SU-DHL-6 (cell line): ENCODE data around the gene RALY.

ENCODE experiments used
- EZH2phosphoT487 ChIP-seq: fragments of 200-600 bp; sonication (generic), shearing (Covaris generic); conservative IDR thresholded peaks from 2 replicates; pipeline ENCODE4 v1.6.1; 2018; ENCODE audit warnings: mild to moderate bottlenecking, antibody characterized with exemption, low read length, moderate library complexity, mixed read lengths
- TF ChIP-seq, protein P1 (sequence below): fragments of 200-600 bp; sonication (generic); IDR thresholded peaks from one replicate; pipeline ENCODE4 v1.5.1; 2017; ENCODE audit warnings: antibody characterized with exemption, mild to moderate bottlenecking, low read length, moderate library complexity; ENCODE audit not compliant: insufficient read depth, poor library complexity, severe bottlenecking

DNA sequence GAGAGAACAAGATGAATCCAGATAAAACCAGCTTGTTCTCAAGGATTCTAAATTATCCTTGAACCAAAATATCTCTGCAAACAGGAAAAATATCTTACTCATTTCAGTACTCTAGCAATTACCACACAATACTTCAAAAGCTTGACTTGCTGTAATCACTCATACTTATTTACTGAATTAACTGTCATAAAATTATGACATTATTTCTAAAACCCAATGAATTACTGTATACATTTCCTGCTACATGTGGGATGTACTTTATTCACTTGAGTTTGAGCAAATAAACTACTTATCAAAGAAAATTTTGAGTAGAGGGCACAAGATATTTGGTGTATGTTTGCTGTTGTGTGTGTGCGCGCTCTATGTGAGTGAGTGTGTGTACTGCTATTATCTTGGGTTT, 108.6 kb downstream of the RALY start:
- TF ChIP-seq, protein P1, sequence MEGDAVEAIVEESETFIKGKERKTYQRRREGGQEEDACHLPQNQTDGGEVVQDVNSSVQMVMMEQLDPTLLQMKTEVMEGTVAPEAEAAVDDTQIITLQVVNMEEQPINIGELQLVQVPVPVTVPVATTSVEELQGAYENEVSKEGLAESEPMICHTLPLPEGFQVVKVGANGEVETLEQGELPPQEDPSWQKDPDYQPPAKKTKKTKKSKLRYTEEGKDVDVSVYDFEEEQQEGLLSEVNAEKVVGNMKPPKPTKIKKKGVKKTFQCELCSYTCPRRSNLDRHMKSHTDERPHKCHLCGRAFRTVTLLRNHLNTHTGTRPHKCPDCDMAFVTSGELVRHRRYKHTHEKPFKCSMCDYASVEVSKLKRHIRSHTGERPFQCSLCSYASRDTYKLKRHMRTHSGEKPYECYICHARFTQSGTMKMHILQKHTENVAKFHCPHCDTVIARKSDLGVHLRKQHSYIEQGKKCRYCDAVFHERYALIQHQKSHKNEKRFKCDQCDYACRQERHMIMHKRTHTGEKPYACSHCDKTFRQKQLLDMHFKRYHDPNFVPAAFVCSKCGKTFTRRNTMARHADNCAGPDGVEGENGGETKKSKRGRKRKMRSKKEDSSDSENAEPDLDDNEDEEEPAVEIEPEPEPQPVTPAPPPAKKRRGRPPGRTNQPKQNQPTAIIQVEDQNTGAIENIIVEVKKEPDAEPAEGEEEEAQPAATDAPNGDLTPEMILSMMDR, result no peak
- TF ChIP-seq EZH2phosphoT487, result no peak
